CD14-positive monocyte (primary cell): ENCODE data around the gene AMOTL1. TPM values are rescaled to one million over a fixed set of nuclear protein-coding genes. Genes with fewer than 3 reads are reported as not detected.

ENCODE experiments used
- DNase-seq, 3 donors: peaks; one replicate each; pipeline ENCODE4 v3.0.0-alpha.2; 2011 to 2022
- H2AFZ ChIP-seq: 2 replicates; pipeline ENCODE4 v1.6.0; 2012; ENCODE audit warnings: mild to moderate bottlenecking, low read depth, low read length, inconsistent platforms; ENCODE audit not compliant: insufficient read depth, poor library complexity, severe bottlenecking
- H3K27ac ChIP-seq, 2 donors: 1 replicate in 1 of 2; 2 replicates in 1 of 2; pipeline ENCODE4 v1.5.1; 2012 to 2013; ENCODE audit warnings: low read length in 2 of 2, control low read depth in 1 of 2, inconsistent platforms in 1 of 2, low read depth in 1 of 2, mild to moderate bottlenecking in 1 of 2
- H3K27me3 ChIP-seq, 2 donors: one replicate each; pipeline versions ENCODE4 v1.6.0 to v1.6.1; 2011 to 2013; ENCODE audit warnings: low read length in 2 of 2; ENCODE audit not compliant: control insufficient read depth in 2 of 2, insufficient read depth in 2 of 2
- H3K36me3 ChIP-seq, 2 donors: replicated peaks in 1 of 2; 1 replicate in 1 of 2; 2 replicates in 1 of 2; pipeline versions ENCODE4 v1.5.1 to v1.6.1; 2012 to 2013; ENCODE audit warnings: low read length in 2 of 2, control low read depth in 1 of 2, inconsistent platforms in 1 of 2, mild to moderate bottlenecking in 1 of 2; ENCODE audit not compliant: insufficient read depth in 2 of 2, control insufficient read depth in 1 of 2
- H3K4me1 ChIP-seq, 2 donors: 1 replicate in 1 of 2; 2 replicates in 1 of 2; pipeline versions ENCODE4 v1.5.1 to v1.6.1; 2012 to 2013; ENCODE audit warnings: low read length in 2 of 2, control low read depth in 1 of 2, inconsistent platforms in 1 of 2, mild to moderate bottlenecking in 1 of 2, moderate library complexity in 1 of 2; ENCODE audit not compliant: insufficient read depth in 2 of 2, control insufficient read depth in 1 of 2
- H3K4me2 ChIP-seq: replicated peaks from 2 replicates; pipeline ENCODE3; 2012; ENCODE audit warnings: low read length, moderate library complexity, mild to moderate bottlenecking; ENCODE audit not compliant: poor library complexity, severe bottlenecking; ENCODE audit errors: extremely low read depth
- H3K4me3 ChIP-seq, 3 experiments: fragments of 200-600 bp in 1 of 3; sonication (generic) in 1 of 3; replicated peaks in 1 of 3; 1 replicate in 2 of 3; 2 replicates in 1 of 3; pipeline ENCODE4 v1.5.1; 2011 to 2013; ENCODE audit warnings: low read length in 3 of 3, mild to moderate bottlenecking in 3 of 3, control low read depth in 2 of 3, low read depth in 2 of 3, inconsistent platforms in 1 of 3, moderate library complexity in 1 of 3
- H3K79me2 ChIP-seq: 2 replicates; pipeline ENCODE4 v1.6.0; 2012; ENCODE audit warnings: mild to moderate bottlenecking, control low read depth, inconsistent platforms, low read length, moderate library complexity; ENCODE audit not compliant: insufficient read depth
- H3K9ac ChIP-seq: 2 replicates; pipeline ENCODE4 v1.6.0; 2017; ENCODE audit warnings: low read length, mild to moderate bottlenecking; ENCODE audit not compliant: insufficient read depth, poor library complexity, severe bottlenecking
- H3K9me3 ChIP-seq, 2 donors: replicated peaks in 1 of 2; 1 replicate in 1 of 2; 2 replicates in 1 of 2; pipeline versions ENCODE4 v1.5.1 to v1.6.1; 2012 to 2013; ENCODE audit warnings: low read length in 2 of 2, control low read depth in 1 of 2; ENCODE audit not compliant: control insufficient read depth in 1 of 2, insufficient read depth in 1 of 2
- H4K20me1 ChIP-seq: 2 replicates; pipeline ENCODE4 v1.6.0; 2012; ENCODE audit warnings: mild to moderate bottlenecking, low read length, control low read depth, moderate library complexity; ENCODE audit not compliant: insufficient read depth
- H3K27ac Mint-ChIP-seq, 7 donors: one replicate each; pipeline ENCODE4 v1.8.0; 2020; ENCODE audit warnings: mild to moderate bottlenecking in 7 of 7, mixed read lengths in 7 of 7, moderate library complexity in 6 of 7, inconsistent platforms in 2 of 7
- H3K27me3 Mint-ChIP-seq, 3 donors: one replicate each; pipeline ENCODE4 v1.8.0; 2021 to 2022; ENCODE audit warnings: low read depth in 3 of 3, mild to moderate bottlenecking in 3 of 3, mixed read lengths in 3 of 3, moderate library complexity in 3 of 3, inconsistent platforms in 1 of 3
- H3K36me3 Mint-ChIP-seq, 2 donors: one replicate each; pipeline ENCODE4 v1.8.0; 2020; ENCODE audit warnings: mixed read lengths in 2 of 2, inconsistent platforms in 1 of 2, mild to moderate bottlenecking in 1 of 2
- H3K4me1 Mint-ChIP-seq: one replicate; pipeline ENCODE4 v1.8.0; 2020; ENCODE audit warnings: mild to moderate bottlenecking, mixed read lengths
- H3K4me3 Mint-ChIP-seq, 2 donors: one replicate each; pipeline ENCODE4 v1.8.0; 2020; ENCODE audit warnings: mild to moderate bottlenecking in 2 of 2, mixed read lengths in 2 of 2, moderate library complexity in 1 of 2
- H3K9me3 Mint-ChIP-seq, 7 donors: one replicate each; pipeline ENCODE4 v1.8.0; 2020 to 2022; ENCODE audit warnings: mixed read lengths in 7 of 7, mild to moderate bottlenecking in 6 of 7, moderate library complexity in 6 of 7, inconsistent platforms in 2 of 7
- WGBS: methylation state at CpG from one replicate; pipeline ENCODE4 v1.1.5; 2013; ENCODE audit warnings: missing lambda C conversion rate; ENCODE audit not compliant: insufficient coverage; 5-methylcytosine and 5-hydroxymethylcytosine counted together
- intact Hi-C, 2 donors: fragments of 100-400 bp; cut with micrococcal nuclease; formaldehyde crosslinking; loops; one replicate each; pipeline versions ENCODE4 v1.15.0 to v1.15.1; 2023
- polyA plus RNA-seq, 3 donors: library from polyadenylated mRNA; depleted of rRNA in 1 of 3; unstranded in 2 of 3; stranded (reverse) in 1 of 3; fragments of 300-500 nt in 2 of 3; fragments of >200 nt in 1 of 3; fragmentation: Illumina TruSeq in 2 of 3; gene quantifications; 1 replicate in 2 of 3; 2 replicates in 1 of 3; pipeline ENCODE4 v1.2.3, GENCODE V29; 2012 to 2021
- TF ChIP-seq, protein P1 (sequence below): fragments of 200-600 bp; IDR thresholded peaks from one replicate; pipeline ENCODE4 v1.8.0; 2022; ENCODE audit warnings: antibody characterized with exemption, mild to moderate bottlenecking

Gene AMOTL1
- polyA plus RNA-seq, 3 donors, result 0.41 to 0.66 (median 0.46) TPM

DNA sequence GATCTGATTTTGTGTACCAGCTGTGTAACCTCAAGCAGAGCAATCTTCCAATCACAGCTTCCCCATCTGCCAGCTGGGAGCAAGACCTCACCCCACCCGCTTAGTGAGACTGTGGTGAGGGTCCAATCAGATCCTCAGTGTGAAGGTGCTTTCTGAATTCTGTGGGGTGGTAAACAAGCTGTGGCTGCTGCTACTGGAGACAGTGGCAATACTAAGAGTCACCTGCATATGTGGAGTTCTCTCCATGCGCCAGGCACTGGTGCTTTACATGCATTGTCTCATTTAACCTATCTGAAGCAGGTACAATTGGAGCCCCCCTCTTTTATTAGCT, 154.8 kb downstream of the AMOTL1 start:
- Histone ChIP-seq H4K20me1 (no peaks in the 10 kb centered on the region), H3K4me3 (no peak overlapping the region), H3K4me2 (no peak overlapping the region), H3K27ac (no peak overlapping the region), H3K9ac (no peak overlapping the region), H2AFZ (peak overlapping the region; percentile 7), H3K4me1 (peaks cover 11 to 13% of the 10 kb centered on the region in 2 donors), H3K9me3 (no peaks in the 10 kb centered on the region), H3K27me3 (no peaks in the 10 kb centered on the region), H3K79me2 (no peaks in the 10 kb centered on the region), H3K36me3 (no peaks in the 10 kb centered on the region)
- Mint-ChIP-seq H3K27me3 (peaks cover 0 to 3% (median 2%) of the 10 kb centered on the region in 3 donors), H3K9me3 (peaks cover 0 to 7% (median 3%) of the 10 kb centered on the region in 7 donors), H3K27ac (peak overlapping the region in 2 of 7 donors; percentile 32 to 45), H3K4me1 (peaks cover 28% of the 10 kb centered on the region), H3K4me3 (no peak overlapping the region), H3K36me3 (no peaks in the 10 kb centered on the region)
- intact Hi-C loops, result no loop called here
- TF ChIP-seq, protein P1, sequence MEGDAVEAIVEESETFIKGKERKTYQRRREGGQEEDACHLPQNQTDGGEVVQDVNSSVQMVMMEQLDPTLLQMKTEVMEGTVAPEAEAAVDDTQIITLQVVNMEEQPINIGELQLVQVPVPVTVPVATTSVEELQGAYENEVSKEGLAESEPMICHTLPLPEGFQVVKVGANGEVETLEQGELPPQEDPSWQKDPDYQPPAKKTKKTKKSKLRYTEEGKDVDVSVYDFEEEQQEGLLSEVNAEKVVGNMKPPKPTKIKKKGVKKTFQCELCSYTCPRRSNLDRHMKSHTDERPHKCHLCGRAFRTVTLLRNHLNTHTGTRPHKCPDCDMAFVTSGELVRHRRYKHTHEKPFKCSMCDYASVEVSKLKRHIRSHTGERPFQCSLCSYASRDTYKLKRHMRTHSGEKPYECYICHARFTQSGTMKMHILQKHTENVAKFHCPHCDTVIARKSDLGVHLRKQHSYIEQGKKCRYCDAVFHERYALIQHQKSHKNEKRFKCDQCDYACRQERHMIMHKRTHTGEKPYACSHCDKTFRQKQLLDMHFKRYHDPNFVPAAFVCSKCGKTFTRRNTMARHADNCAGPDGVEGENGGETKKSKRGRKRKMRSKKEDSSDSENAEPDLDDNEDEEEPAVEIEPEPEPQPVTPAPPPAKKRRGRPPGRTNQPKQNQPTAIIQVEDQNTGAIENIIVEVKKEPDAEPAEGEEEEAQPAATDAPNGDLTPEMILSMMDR, result no peak
- WGBS, result 100% methylated on average over 1 of the region's 2 CpGs
- DNase-seq, result no peak

GRCh38 chr11:94924171-94924572, 156.0 kb downstream of the AMOTL1 start:
- intact Hi-C loops, result no loop called here
- Mint-ChIP-seq H3K4me3 (no peak overlapping the region), H3K27ac (no peak overlapping the region), H3K9me3 (peaks cover 0 to 7% (median 3%) of the 10 kb centered on the region in 7 donors), H3K27me3 (peaks cover 0 to 3% (median 2%) of the 10 kb centered on the region in 3 donors), H3K4me1 (peaks cover 37% of the 10 kb centered on the region), H3K36me3 (no peaks in the 10 kb centered on the region)
- Histone ChIP-seq H3K9ac (no peak overlapping the region), H3K9me3 (no peaks in the 10 kb centered on the region), H4K20me1 (no peaks in the 10 kb centered on the region), H3K36me3 (no peaks in the 10 kb centered on the region), H2AFZ (peak overlapping the region; percentile 9), H3K4me1 (peaks cover 11 to 13% of the 10 kb centered on the region in 2 donors), H3K27me3 (no peaks in the 10 kb centered on the region), H3K27ac (no peak overlapping the region), H3K4me2 (no peak overlapping the region), H3K4me3 (no peak overlapping the region), H3K79me2 (no peaks in the 10 kb centered on the region)
- WGBS, result 55% methylated on average over 4 of the region's 6 CpGs
- TF ChIP-seq, protein P1, result no peak
- no peak for DNase-seq
